ENCODE measurements around the gene SLC5A2.

- TF ChIP-seq MAX (IDR thresholded peaks at IDR 0.05) (no peak), MAFK (IDR thresholded peaks at IDR 0.05; ENCODE audit: partially characterized antibody) (no peak), BHLHE40 (IDR thresholded peaks at IDR 0.05; ENCODE audit: low read depth, low read length) (no peak), CTCF (IDR thresholded peaks at IDR 0.05) (no peak), RAD21 (conservative IDR thresholded peaks at IDR 0.05 in 1 of 2, IDR thresholded peaks at IDR 0.05 in 1 of 2) (no peak), POLR2A (IDR thresholded peaks at IDR 0.05; ENCODE audit: low read length) (no peak), NFE2L2 (conservative IDR thresholded peaks at IDR 0.05; ENCODE audit: low read length) (no peak), POLR2AphosphoS2 (conservative IDR thresholded peaks at IDR 0.05; ENCODE audit: low read length) (no peak), REST (IDR thresholded peaks at IDR 0.05) (no peak), EHMT2 (IDR thresholded peaks at IDR 0.05; ENCODE audit: low read depth) (no peak), FOSL2 (IDR thresholded peaks at IDR 0.05) (no peak), FOSL2 (CRISPR knock-in tag; IDR thresholded peaks at IDR 0.05) (no peak)
- TF ChIP-seq, protein P1, sequence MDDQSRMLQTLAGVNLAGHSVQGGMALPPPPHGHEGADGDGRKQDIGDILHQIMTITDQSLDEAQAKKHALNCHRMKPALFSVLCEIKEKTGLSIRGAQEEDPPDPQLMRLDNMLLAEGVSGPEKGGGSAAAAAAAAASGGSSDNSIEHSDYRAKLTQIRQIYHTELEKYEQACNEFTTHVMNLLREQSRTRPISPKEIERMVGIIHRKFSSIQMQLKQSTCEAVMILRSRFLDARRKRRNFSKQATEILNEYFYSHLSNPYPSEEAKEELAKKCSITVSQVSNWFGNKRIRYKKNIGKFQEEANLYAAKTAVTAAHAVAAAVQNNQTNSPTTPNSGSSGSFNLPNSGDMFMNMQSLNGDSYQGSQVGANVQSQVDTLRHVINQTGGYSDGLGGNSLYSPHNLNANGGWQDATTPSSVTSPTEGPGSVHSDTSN (IDR thresholded peaks at IDR 0.05), result no peak
These were observed 24.6 kb downstream of the SLC5A2 start for GRCh38 chr16:31507617-31507928.
